Measurements from ENCODE around the gene ST14. TPM values are rescaled to one million over a fixed set of nuclear protein-coding genes. Genes with fewer than 3 reads are reported as not detected.

ST14 gene
- total RNA-seq, 1 donor from 2014 or later, result 22.6 TPM

GRCh38 chr11:130146796-130147195 lies 12.8 kb upstream of the ST14 start:
- POLR2A ChIA-PET, result interaction anchor here (0.6 to 2.0 kb wide), 5 partner anchors 13 to 144 kb away, joined by 3 to 6 read pairs (median 4); partner anchors contain the start of genes PRDM10 and ST14
- peak overlapping the region; percentile 80 for H3K27ac Mint-ChIP-seq
- TF ChIP-seq, protein P1, sequence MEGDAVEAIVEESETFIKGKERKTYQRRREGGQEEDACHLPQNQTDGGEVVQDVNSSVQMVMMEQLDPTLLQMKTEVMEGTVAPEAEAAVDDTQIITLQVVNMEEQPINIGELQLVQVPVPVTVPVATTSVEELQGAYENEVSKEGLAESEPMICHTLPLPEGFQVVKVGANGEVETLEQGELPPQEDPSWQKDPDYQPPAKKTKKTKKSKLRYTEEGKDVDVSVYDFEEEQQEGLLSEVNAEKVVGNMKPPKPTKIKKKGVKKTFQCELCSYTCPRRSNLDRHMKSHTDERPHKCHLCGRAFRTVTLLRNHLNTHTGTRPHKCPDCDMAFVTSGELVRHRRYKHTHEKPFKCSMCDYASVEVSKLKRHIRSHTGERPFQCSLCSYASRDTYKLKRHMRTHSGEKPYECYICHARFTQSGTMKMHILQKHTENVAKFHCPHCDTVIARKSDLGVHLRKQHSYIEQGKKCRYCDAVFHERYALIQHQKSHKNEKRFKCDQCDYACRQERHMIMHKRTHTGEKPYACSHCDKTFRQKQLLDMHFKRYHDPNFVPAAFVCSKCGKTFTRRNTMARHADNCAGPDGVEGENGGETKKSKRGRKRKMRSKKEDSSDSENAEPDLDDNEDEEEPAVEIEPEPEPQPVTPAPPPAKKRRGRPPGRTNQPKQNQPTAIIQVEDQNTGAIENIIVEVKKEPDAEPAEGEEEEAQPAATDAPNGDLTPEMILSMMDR (IDR thresholded peaks at IDR 0.05), result no peak
- peak overlapping the region; percentile 25 for H3K4me3 Mint-ChIP-seq
- no peak for DNase-seq
- peaks cover 50% of the 10 kb centered on the region for H3K4me1 Mint-ChIP-seq
- no peaks in the 10 kb centered on the region for H3K9me3 Mint-ChIP-seq
- H3K27me3 Mint-ChIP-seq, result no peaks in the 10 kb centered on the region
- H3K36me3 Mint-ChIP-seq (ENCODE audit: low read depth), result peaks cover 30% of the 10 kb centered on the region
- CTCF ChIA-PET, result interaction anchor here (0.7 to 3.5 kb wide), 8 partner anchors 13 to 1030 kb away, joined by 3 to 22 read pairs (median 4); partner anchors contain the start of gene ST14
- intact Hi-C loops (cut with micrococcal nuclease), result loop anchor here (1.0 to 2.0 kb wide), 2 partner anchors 20 to 34 kb away; no protein-coding TSS in a partner anchor
- ATAC-seq (ENCODE audit: low read depth), result peak; percentile 86

DNA sequence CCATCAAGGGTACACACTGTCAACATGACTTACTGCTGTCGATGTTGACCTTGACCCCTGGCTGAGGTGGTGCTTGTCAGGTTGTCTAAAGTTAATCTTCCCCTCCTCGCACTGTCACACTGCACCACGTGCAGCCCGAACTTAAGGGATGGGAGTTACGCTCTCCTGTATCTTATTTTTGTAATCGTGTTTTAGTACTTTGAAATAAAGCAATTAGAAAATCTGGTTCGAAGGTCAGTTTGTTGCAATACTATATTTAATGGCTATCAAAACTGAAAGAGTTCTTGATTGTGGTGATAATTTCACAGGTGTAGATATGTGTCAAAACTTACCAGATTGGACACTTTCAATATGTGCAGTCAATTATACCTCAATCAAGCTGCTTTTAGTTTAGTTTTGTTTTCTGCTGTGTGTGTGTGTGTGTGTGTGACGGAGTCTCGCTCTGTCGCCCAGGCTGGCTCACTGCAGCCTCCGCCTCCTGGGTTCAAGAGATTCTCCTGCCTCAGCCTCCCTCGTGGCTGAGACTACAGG lies 10.7 kb upstream of the ST14 start:
- intact Hi-C loops (cut with micrococcal nuclease), result no loop called here
- CTCF ChIA-PET, result no interaction called here
- Mint-ChIP-seq H3K36me3 (ENCODE audit: low read depth) (peaks cover 16% of the 10 kb centered on the region), H3K27me3 (no peaks in the 10 kb centered on the region), H3K4me3 (no peak overlapping the region), H3K9me3 (no peaks in the 10 kb centered on the region), H3K27ac (no peak overlapping the region), H3K4me1 (peaks cover 56% of the 10 kb centered on the region)
- POLR2A ChIA-PET, result no interaction called here
- TF ChIP-seq, protein P1 (IDR thresholded peaks at IDR 0.05), result no peak
- no peak for DNase-seq
- no peak for ATAC-seq (ENCODE audit: low read depth)

DNA sequence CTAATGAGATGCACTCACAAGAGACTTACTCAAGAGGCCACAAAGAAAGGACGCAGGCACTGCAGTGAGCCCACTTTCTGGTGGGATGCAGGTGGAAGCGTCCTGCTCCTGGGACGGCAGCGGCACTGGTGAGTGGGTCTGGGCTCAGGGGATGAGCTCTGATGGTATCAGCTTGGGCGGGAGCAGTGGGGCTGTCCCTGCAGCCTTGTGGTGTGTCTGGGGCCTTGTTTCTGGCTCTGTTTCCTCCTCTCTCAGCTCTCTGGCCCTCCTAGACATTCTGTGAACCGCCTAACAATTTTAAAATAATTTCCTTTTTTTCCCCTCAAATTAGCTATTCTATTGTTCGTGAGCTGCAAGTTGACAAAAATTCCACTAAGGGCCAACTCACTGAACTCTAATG lies 8.8 kb upstream of the ST14 start:
- no peak overlapping the region for H3K4me3 Mint-ChIP-seq
- CTCF ChIA-PET, result interaction anchor here (1.3 to 1.6 kb wide), 2 partner anchors 18 to 62 kb away, joined by 5 to 9 read pairs; no protein-coding TSS in a partner anchor
- H3K4me1 Mint-ChIP-seq, result peaks cover 54% of the 10 kb centered on the region
- TF ChIP-seq, protein P1 (IDR thresholded peaks at IDR 0.05), result no peak
- H3K27me3 Mint-ChIP-seq, result no peaks in the 10 kb centered on the region
- no peaks in the 10 kb centered on the region for H3K9me3 Mint-ChIP-seq
- no peaks in the 10 kb centered on the region for H3K36me3 Mint-ChIP-seq (ENCODE audit: low read depth)
- no peak overlapping the region for H3K27ac Mint-ChIP-seq
- POLR2A ChIA-PET, result interaction anchor here (1.8 kb wide), 2 partner anchors 9 to 11 kb away, joined by 5 to 8 read pairs; partner anchors contain the start of gene ST14
- ATAC-seq (ENCODE audit: low read depth) (no peak), DNase-seq (no peak)
- intact Hi-C loops (cut with micrococcal nuclease), result no loop called here

DNA sequence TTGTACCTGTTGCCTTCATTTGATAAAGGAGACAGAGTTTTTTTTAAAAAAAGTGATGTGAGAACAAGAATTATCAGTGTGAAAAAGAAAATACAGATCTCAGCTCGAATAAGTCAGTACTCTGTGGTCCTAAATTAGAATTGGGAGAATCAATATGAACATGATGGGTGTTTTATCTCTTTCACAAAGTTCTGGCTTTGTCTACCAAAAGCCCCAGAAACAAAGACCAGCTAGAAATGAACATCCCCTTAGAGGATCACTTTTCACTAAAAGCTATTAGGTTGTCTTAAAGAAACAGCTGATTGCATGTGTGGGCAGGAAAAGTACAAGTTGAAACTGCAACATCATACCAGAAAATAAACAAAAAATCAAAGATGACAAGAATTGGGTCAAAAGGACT lies 8.4 kb upstream of the ST14 start:
- CTCF ChIA-PET, result interaction anchor here (1.3 to 1.6 kb wide), 2 partner anchors 19 to 62 kb away, joined by 5 to 9 read pairs; no protein-coding TSS in a partner anchor
- POLR2A ChIA-PET, result interaction anchor here (0.5 to 1.8 kb wide), 3 partner anchors 8 to 147 kb away, joined by 5 to 9 read pairs (median 8); partner anchors contain the start of gene ST14
- H3K27ac Mint-ChIP-seq, result no peak overlapping the region
- no peaks in the 10 kb centered on the region for H3K36me3 Mint-ChIP-seq (ENCODE audit: low read depth)
- H3K9me3 Mint-ChIP-seq, result no peaks in the 10 kb centered on the region
- peaks cover 53% of the 10 kb centered on the region for H3K4me1 Mint-ChIP-seq
- no peak for DNase-seq
- intact Hi-C loops (cut with micrococcal nuclease), result no loop called here
- no peak for ATAC-seq (ENCODE audit: low read depth)
- TF ChIP-seq, protein P1 (IDR thresholded peaks at IDR 0.05), result no peak
- no peaks in the 10 kb centered on the region for H3K27me3 Mint-ChIP-seq
- no peak overlapping the region for H3K4me3 Mint-ChIP-seq
